KOPT-K1 (cell line): ENCODE data around the gene MARCHF6.
"Not testable (repeated sequence)": the region's sequence is repeated elsewhere in the genome, so short reads cannot be mapped to it uniquely, and the experiment has no call there.

ENCODE experiments used
- H3K27ac ChIP-seq: fragments of 200-600 bp; sonication (generic); 2 replicates; pipeline ENCODE4 v1.5.1; 2016; ENCODE audit warnings: antibody characterized with exemption, mild to moderate bottlenecking, low read depth, low read length; ENCODE audit not compliant: poor library complexity, severe bottlenecking
- H3K36me3 ChIP-seq: fragments of 200-600 bp; sonication (generic); 2 replicates; pipeline ENCODE4 v1.5.1; 2017; ENCODE audit warnings: antibody characterized with exemption, mild to moderate bottlenecking, low read length, moderate library complexity; ENCODE audit not compliant: insufficient read depth
- H3K9me3 ChIP-seq: fragments of 200-600 bp; sonication (generic); 2 replicates; pipeline ENCODE4 v1.5.1; 2017; ENCODE audit warnings: antibody characterized with exemption, low read length, mild to moderate bottlenecking; ENCODE audit not compliant: insufficient read depth, poor library complexity, severe bottlenecking

MARCHF6 gene, protein sequence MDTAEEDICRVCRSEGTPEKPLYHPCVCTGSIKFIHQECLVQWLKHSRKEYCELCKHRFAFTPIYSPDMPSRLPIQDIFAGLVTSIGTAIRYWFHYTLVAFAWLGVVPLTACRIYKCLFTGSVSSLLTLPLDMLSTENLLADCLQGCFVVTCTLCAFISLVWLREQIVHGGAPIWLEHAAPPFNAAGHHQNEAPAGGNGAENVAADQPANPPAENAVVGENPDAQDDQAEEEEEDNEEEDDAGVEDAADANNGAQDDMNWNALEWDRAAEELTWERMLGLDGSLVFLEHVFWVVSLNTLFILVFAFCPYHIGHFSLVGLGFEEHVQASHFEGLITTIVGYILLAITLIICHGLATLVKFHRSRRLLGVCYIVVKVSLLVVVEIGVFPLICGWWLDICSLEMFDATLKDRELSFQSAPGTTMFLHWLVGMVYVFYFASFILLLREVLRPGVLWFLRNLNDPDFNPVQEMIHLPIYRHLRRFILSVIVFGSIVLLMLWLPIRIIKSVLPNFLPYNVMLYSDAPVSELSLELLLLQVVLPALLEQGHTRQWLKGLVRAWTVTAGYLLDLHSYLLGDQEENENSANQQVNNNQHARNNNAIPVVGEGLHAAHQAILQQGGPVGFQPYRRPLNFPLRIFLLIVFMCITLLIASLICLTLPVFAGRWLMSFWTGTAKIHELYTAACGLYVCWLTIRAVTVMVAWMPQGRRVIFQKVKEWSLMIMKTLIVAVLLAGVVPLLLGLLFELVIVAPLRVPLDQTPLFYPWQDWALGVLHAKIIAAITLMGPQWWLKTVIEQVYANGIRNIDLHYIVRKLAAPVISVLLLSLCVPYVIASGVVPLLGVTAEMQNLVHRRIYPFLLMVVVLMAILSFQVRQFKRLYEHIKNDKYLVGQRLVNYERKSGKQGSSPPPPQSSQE

DNA sequence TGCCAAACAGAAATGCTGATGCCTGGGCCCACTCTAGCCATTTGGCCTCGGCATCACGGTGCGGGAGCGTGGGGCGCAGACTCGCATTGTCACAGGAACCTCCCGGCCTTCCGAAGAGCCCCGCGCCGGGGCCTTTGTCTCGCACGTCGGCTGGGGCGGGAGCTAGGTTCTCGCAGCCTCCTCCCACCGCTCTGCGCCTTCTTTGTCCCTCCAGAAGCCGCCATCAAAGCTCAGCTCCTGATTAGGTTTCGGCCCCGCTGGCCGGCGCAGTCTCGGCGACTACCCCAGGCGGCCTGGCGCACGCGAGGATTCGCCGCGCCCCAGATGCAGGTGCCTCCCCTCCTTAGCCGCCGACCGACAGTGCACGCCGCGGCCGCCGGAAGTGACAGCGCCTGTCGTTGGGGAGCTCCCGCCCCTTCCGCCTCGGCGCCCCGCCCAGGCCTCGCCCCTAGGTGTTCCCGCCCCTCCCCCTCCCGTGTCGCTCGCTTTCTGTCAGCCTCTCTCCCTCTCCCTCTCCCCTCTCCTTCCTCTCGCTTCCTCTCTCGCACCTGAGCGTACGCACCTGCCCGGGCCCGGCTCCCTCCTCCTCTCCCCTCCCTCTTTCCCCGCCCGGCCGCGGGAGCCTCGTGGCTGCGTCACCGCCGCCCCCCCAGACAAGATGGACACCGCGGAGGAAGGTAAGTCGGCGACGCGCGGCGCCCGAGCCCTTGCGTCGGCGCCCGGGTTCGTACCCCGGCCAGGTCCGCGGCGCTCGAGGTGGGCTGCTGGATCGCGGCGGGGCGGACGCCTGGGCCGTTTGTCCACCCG lies at the start of gene MARCHF6:
TSS of gene MARCHF6 (plus strand) at position 455 of the 807 bp plus-strand sequence. CDS start at position 659, 204 bp downstream.
- Histone ChIP-seq H3K27ac (peak within 1 kb of the TSS; percentile 86), H3K36me3 (no peaks in the 10 kb centered on the region), H3K9me3 (no peaks in the 10 kb centered on the region)

DNA sequence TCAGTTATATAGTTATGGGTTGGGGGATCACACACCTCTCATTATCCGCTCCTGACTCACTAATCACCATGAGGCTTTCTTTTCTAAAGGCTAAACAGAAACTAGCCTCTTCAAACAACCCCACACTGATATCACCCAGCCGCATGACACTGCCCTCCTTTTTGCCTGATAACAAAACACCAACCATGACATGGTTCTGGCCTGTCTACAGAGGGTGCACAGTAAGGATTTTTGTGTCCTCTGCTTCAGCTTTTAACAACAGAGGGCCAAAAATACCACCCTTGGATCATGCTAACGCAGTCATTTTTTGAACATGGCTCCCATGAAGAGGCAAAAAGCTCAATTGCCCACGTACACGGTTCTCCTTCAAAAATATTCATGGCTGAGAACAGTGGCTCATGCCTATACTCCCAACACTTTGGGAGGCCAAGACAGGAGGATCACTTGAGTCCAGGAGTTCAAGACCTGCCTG lies 49.8 kb upstream of the MARCHF6 start:
- H3K27ac ChIP-seq, result no peak overlapping the region
- no peaks in the 10 kb centered on the region for H3K36me3 ChIP-seq
- H3K9me3 ChIP-seq, result no peaks in the 10 kb centered on the region

DNA sequence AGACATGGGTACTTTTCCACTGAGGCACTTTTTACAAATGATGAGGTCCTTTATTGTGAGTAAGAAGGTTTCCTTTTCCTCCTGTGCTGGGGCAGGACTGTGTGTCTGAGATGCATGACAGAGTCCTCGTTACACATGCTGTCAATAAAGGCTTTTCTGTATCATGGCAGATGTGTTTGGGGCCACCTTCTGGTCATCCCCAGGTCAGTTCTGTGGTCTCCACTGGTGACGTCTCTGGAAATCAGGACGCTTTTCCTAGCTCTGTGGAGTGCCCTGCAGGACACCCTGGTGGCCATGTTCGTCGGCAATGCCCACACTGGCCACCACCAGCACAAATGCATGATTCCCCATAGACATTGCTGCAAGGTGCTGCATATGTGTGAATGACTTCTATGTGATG lies 48.6 kb upstream of the MARCHF6 start:
- no peaks in the 10 kb centered on the region for H3K9me3 ChIP-seq
- no peak overlapping the region for H3K27ac ChIP-seq
- no peaks in the 10 kb centered on the region for H3K36me3 ChIP-seq

DNA sequence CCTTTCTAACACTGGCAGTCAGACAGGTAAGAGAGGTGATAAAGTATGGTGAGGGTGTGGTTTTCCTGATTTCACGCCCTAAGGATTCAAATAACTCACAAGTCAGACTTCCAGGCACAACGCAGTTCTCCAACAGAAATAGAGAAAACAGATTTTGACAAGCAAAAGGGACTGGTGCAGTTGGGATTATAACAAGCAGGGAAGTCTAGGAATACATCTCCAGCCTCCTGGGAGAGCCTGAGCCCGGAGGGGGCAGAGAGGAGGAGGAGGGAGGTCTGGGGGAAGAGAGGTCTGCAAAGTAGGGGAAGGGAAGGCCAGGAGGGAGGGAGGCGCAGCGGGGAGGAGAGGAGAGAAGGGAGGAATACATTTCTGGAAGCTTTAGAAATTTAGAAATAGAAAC lies 47.4 kb upstream of the MARCHF6 start:
- no peaks in the 10 kb centered on the region for H3K36me3 ChIP-seq
- H3K27ac ChIP-seq, result no peak overlapping the region
- H3K9me3 ChIP-seq, result no peaks in the 10 kb centered on the region

DNA sequence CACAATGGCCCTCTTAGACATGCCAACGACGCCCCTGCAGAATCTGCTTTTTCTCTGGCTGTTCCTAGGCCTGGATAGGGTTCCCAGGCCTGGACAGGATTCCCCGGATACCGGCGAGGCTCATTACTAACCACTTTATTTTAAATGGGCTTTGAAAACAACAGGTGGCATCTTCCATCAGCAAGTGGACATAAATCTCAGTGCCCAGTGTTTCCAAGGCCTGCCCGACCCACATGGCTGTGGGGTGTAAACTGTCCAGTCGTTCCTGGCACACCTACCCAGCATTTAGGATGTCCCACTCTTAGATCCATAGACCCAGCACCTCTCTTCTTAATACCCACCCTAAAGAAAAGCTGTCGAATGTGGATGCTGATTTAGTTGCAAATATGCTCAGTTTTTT lies 46.7 kb upstream of the MARCHF6 start:
- Histone ChIP-seq H3K9me3 (no peaks in the 10 kb centered on the region), H3K27ac (no peak overlapping the region), H3K36me3 (no peaks in the 10 kb centered on the region)

DNA sequence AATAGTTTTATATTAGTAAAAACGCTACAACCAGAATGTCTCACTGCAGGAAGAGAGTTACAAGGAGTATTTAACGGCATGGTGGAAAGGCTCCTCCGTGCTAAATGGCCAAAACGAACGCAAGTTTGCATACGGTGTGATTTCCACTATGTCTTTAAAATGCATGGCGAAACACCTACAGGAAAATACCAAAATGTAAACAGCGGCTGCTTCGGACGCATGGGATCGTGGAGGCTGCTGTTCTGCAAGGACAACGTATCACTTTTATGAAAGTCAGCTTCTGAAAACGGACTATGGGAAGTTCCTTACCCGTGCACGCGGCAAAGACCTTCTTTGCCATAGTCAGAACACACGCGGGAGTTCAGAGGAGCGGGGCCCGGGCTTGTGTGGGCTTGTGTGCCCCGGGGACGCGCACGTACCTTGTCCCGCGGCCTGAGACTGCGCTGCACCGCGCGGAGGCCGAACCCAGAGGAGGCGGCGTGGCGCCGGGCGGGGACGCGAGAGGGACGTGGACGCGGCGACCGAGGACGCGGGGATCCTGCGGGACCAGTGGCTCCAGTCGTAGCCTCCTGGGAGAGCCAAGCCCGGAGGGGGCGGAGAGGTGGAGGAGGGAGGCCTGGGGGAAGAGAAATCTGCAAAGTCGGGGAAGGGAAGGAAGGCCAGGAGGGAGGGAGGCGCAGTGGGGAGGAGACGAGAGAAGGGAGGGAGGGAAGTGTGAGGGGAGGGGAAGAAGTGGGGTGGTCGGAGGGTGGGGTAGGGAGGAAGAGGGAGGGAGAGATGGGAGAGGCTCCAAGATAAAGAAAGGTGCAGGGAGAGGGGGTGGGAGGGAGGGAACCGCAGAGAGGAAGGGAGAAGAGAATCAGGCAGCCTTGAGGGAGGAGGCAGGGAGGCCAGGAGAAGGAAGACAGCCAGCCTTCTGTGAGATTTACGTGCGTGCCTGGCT lies 46.0 kb upstream of the MARCHF6 start, which contains the start of gene CMBL:
TSS of gene CMBL (minus strand) at position 697 of the 943 bp plus-strand sequence. CDS start 17,140 bp downstream, outside the sequence.
- Histone ChIP-seq H3K9me3 (no peaks in the 10 kb centered on the region), H3K27ac (no peak within 1 kb of the TSS)

DNA sequence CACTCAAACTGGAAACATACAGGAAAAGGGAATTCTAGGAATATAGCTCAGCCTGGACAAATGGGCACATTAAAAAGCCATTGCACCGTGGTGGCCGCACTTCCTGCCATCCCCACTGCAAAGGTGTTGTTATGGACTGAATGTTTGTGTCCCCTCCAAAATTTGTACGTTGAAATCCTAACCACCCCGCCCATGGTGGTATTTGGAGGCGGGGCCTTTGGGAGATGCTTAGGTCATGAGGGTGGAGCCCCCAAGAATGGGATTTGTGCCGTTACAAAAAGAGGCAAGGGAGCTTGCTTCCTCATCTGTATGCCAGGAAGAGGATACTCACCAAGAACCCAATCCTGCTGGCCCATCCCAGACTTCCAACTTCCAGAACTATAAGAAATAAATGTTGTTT lies 44.7 kb upstream of the MARCHF6 start:
- Histone ChIP-seq H3K9me3 (no peaks in the 10 kb centered on the region), H3K27ac (no peak overlapping the region), H3K36me3 (no peaks in the 10 kb centered on the region)

More for the DNA sequence above, 46.0 kb upstream of the MARCHF6 start, which contains the start of gene CMBL:
- H3K36me3 ChIP-seq, result no peaks in the 10 kb centered on the region

DNA sequence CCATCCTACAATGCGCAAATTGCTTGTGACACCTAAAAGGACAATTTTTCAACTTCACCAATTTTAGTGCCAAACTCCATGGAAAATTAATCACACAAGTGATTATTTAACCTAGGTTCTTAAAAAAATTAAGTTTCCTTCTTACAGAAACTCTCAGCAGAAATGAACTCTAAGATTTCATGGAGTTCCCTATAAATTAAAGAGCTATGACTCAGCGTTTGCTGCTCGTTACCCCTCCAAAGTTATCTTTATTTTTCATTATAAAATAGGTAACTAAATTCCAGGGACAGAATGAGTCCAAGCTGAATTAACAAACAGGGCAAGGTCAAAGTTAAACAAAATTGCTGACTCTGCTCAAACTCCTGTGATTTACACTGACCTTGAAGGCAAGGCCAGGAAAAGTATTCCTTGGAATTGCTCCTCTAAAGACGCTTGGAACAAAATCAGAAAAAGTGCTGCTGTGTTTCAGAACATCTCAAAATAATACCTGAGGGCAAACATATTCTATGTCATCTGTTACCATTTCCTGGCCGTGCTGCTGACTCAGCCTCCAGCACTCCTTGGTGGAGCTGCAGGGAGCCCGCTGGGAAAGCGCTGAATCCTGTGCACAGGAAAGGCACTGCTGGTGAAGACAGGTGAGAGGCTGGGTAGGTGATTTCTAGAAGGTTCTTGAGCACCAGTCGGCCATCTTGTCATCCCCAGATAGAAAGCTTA lies 43.3 kb upstream of the MARCHF6 start:
- no peak overlapping the region for H3K27ac ChIP-seq
- no peaks in the 10 kb centered on the region for H3K36me3 ChIP-seq
- H3K9me3 ChIP-seq, result no peaks in the 10 kb centered on the region

DNA sequence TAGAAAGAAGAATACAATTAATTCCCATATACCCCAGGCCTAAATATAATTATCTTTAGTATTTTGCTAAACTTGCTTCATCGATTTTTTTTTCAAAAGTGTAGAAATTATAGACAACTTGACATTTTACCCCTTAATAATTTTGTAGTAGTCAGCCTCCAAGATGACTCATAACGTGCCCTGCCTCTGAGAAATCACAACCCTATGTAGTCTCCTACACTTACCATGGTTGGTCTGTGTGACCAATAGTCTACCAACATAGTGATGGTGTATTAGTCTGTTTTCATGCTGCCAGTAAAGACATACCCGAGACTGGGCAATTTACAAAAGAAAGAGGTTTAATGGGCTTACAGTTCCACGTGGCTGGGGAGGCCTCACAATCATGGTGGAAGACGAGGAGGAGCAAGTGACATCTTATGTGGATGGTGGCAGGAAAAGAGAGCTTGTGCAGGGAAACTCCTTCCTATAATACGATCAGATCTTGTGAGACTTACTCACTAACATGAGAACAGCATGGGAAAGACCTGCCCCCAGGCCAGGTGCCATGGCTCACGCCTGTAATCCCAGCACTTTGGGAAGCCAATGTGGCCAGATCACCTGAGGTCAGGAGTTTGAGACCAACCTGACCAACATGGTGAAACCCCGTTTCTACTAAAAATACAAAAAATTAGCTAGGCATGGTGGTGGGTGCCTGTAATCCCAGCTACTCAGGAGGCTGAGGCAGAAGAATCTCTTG lies 42.5 kb upstream of the MARCHF6 start:
- not testable (repeated sequence) for H3K9me3 ChIP-seq, H3K27ac ChIP-seq, H3K36me3 ChIP-seq

DNA sequence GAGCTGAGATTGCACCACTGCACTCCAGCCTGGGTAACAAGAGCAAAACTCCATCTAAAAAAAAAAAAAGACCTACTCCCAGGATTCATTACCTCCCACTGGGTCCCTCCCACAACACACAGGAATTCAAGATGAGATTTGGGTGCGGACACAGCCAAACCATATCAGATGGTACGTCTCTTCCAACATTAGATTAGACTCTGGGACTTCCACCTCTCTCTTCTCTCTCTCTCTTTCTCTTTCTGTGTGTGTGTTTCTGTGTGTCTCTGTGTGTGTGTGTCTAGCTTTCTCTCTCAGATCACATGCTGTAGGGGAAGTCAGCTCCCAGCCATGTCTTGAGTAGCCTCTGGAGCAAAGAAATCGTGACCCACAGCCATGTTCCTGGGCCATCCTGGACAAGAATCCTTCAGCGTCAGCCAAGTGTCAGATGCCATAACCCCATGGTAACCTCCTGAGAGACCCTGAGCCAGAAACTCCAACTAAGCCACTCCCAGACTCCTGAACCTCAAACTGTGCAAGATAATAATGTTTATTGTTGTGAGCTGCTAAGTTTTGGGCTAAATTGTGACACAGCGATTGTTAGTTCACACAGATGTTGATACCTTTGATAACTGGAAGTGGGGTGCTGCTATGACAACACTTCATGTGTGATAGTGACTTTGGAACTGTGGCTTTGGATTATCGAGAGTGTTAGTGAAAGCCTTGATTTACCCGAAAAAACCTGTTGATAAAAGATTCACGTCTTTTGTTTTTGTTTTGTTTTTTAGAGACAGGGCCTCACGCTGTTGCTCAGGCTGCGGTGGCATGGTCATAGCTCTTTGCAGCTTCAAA lies 41.7 kb upstream of the MARCHF6 start:
- H3K9me3 ChIP-seq, result no peaks in the 10 kb centered on the region
- H3K27ac ChIP-seq, result no peak overlapping the region

DNA sequence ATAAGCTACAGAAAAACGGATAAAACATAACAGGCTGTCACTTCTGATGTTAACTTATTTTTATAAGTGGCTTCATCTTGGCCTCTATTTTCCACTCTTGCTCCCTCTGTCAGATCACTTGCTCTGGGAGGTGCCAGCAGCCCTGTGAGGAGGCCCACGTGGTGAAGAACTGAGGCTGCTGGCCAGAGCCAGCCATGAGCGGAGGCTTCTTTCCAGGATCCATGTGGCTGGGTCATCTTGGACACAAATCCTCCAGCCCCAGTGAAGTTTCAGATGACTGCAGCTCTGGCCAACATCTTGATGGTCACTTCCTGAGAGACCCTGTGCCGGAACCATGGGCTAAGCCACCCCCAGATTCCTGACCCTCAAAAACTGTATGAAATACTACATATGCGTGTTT lies 38.3 kb upstream of the MARCHF6 start:
- no peaks in the 10 kb centered on the region for H3K9me3 ChIP-seq
- H3K27ac ChIP-seq, result no peak overlapping the region
- H3K36me3 ChIP-seq, result no peaks in the 10 kb centered on the region

More for the DNA sequence above, 41.7 kb upstream of the MARCHF6 start:
- no peaks in the 10 kb centered on the region for H3K36me3 ChIP-seq

DNA sequence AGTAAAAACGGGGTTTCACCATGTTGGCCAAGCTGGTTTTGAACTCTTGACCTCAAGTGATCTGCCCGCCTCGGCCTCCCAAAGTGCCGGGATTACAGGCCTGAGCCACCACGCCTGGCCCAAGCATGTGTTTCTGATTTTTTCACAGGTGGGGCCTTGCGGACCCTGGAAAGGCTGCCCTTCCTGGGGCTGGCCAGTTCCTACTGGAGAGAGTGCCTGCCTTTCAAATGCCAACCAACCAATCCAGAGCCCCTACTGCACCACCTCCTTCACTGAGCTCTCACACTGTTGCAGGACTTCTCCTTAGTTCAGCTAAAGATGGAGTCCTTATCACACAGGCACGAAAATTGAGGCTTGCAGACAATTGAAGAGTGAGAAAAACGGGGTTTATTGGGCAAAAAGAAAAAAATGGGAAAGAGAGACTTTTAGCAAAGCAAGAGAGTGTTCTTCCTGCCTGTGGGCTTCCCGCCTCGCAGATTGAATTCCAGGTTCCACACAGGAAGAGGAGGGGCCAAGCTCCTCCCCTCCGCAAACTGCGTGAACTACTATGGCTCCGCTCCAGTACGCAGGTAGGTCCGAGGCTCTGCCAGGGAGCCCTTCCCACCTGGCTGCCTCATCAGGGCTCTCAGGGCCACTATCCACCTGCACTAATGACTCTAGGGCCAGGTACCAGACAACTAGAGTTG lies 37.5 kb upstream of the MARCHF6 start:
- Histone ChIP-seq H3K9me3 (no peaks in the 10 kb centered on the region), H3K36me3 (no peaks in the 10 kb centered on the region), H3K27ac (no peak overlapping the region)
